ENCODE measurements around the gene SYTL2.

GRCh38 chr11:85806876-85807275 is 4.1 kb downstream of the SYTL2 start:
- no peak for TF ChIP-seq CTCF (IDR thresholded peaks at IDR 0.05; ENCODE audit: low read depth, low read length)
- no peak for TF ChIP-seq EZH2phosphoT487 (IDR thresholded peaks at IDR 0.05; ENCODE audit: low read depth)

Data from OCI-LY3 (cell line).